ENCODE measurements around the gene RAVER2.
"Not testable (repeated sequence)": the region's sequence is repeated elsewhere in the genome, so short reads cannot be mapped to it uniquely, and the experiment has no call there.

- TF ChIP-seq, protein P1, sequence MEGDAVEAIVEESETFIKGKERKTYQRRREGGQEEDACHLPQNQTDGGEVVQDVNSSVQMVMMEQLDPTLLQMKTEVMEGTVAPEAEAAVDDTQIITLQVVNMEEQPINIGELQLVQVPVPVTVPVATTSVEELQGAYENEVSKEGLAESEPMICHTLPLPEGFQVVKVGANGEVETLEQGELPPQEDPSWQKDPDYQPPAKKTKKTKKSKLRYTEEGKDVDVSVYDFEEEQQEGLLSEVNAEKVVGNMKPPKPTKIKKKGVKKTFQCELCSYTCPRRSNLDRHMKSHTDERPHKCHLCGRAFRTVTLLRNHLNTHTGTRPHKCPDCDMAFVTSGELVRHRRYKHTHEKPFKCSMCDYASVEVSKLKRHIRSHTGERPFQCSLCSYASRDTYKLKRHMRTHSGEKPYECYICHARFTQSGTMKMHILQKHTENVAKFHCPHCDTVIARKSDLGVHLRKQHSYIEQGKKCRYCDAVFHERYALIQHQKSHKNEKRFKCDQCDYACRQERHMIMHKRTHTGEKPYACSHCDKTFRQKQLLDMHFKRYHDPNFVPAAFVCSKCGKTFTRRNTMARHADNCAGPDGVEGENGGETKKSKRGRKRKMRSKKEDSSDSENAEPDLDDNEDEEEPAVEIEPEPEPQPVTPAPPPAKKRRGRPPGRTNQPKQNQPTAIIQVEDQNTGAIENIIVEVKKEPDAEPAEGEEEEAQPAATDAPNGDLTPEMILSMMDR (optimal IDR thresholded peaks at IDR 0.05 in 1 of 3, IDR thresholded peaks at IDR 0.05 in 1 of 3, conservative IDR thresholded peaks at IDR 0.05 in 1 of 3; ENCODE audit: extremely low read depth in 1 of 3, insufficient read depth in 2 of 3, low read length in 3 of 3), result not testable (repeated sequence)
- not testable (repeated sequence) for TF ChIP-seq EZH2 (IDR thresholded peaks at IDR 0.05; ENCODE audit: low read length)
Measured at GRCh38 chr1:64782848-64783247, 38.0 kb downstream of the RAVER2 start.

Measured in keratinocyte (primary cell).